HFFc6 (cell line): ENCODE data around the gene KCNG2. TPM values are rescaled to one million over a fixed set of nuclear protein-coding genes. Genes with fewer than 3 reads are reported as not detected.

ENCODE experiments used
- DNase-seq: peaks from one replicate; pipeline ENCODE4 v3.0.0-alpha.2; 2018
- H3K27ac Mint-ChIP-seq: 2 replicates; pipeline ENCODE4 v1.8.0; 2020; ENCODE audit warnings: mild to moderate bottlenecking, mixed read lengths
- H3K27me3 Mint-ChIP-seq: 2 replicates; pipeline ENCODE4 v1.8.0; 2021; ENCODE audit warnings: mild to moderate bottlenecking, moderate library complexity, mixed read lengths; ENCODE audit not compliant: insufficient read depth
- H3K36me3 Mint-ChIP-seq: 2 replicates; pipeline ENCODE4 v1.8.0; 2021; ENCODE audit warnings: low read depth, mixed read lengths
- H3K4me1 Mint-ChIP-seq: 2 replicates; pipeline ENCODE4 v1.8.0; 2020; ENCODE audit warnings: low read depth, mixed read lengths
- H3K4me3 Mint-ChIP-seq: 2 replicates; pipeline ENCODE4 v1.8.0; 2020; ENCODE audit warnings: mild to moderate bottlenecking, moderate library complexity, mixed read lengths
- H3K9me3 Mint-ChIP-seq: 2 replicates; pipeline ENCODE4 v1.8.0; 2020; ENCODE audit warnings: mild to moderate bottlenecking, mixed read lengths
- total RNA-seq, 6 experiments: library from RNA; stranded (reverse); fragmentation: NEBNext Ultra II Directional; extraction: Animal tissue kit (Norgen Biotek cat#: 25700); gene quantifications; 2 replicates in 1 of 6; 3 replicates in 5 of 6; pipeline ENCODE4 v1.2.3, GENCODE V29; 2021
- TF ChIP-seq, protein P1 (sequence below): fragments of 200-600 bp; sonication (generic); IDR thresholded peaks from 2 replicates; pipeline ENCODE4 v1.5.0; 2021; ENCODE audit warnings: antibody characterized with exemption, mild to moderate bottlenecking

KCNG2 gene
- total RNA-seq, 6 experiments from 2014 or later = not detected

GRCh38 chr18:79846936-79847557, 49.3 kb downstream of the KCNG2 start:
- Mint-ChIP-seq H3K4me3 (no peak overlapping the region), H3K27me3 (no peaks in the 10 kb centered on the region; the same call in 1 of the 2 replicates), H3K27ac (no peak overlapping the region), H3K9me3 (no peaks in the 10 kb centered on the region), H3K36me3 (no peaks in the 10 kb centered on the region), H3K4me1 (peaks cover 7% of the 10 kb centered on the region; the same call in 1 of the 2 replicates)
- TF ChIP-seq, protein P1, sequence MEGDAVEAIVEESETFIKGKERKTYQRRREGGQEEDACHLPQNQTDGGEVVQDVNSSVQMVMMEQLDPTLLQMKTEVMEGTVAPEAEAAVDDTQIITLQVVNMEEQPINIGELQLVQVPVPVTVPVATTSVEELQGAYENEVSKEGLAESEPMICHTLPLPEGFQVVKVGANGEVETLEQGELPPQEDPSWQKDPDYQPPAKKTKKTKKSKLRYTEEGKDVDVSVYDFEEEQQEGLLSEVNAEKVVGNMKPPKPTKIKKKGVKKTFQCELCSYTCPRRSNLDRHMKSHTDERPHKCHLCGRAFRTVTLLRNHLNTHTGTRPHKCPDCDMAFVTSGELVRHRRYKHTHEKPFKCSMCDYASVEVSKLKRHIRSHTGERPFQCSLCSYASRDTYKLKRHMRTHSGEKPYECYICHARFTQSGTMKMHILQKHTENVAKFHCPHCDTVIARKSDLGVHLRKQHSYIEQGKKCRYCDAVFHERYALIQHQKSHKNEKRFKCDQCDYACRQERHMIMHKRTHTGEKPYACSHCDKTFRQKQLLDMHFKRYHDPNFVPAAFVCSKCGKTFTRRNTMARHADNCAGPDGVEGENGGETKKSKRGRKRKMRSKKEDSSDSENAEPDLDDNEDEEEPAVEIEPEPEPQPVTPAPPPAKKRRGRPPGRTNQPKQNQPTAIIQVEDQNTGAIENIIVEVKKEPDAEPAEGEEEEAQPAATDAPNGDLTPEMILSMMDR = no peak
- no peak for DNase-seq

DNA sequence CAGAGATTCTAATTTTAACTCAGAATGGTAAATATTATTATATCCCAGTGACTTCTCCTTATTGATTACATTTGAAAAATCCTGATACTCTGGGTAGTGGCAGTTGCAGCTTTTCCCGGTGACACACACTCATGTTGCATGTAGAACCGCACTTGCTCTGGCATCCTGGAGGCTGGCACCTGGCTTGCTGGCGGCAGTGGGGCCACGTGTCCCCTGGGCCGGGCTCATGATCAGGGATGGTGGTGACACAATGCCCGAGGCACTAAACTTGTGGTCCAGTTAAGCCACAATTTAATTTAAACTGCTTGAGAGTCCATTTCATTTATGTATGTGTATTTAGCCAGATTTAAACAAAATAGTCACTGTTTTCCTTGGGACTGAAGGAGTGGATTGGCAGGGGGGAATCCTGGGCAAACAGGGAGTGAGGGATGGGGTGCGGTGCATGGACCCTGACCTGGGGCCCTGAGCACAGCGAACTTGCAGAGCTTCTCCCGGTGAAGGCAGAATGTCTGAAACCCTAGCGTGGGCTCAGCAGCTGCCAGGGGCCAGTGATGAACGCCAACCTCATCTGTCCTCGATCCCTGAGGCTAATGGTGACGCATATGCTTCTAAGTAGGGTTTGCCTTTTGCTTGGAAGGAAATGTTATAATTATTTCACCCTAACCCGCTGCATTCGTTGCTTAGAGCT, 50.0 kb downstream of the KCNG2 start:
- H3K27ac Mint-ChIP-seq = no peak overlapping the region
- no peaks in the 10 kb centered on the region; the same call in 1 of the 2 replicates for H3K9me3 Mint-ChIP-seq
- no peaks in the 10 kb centered on the region; the same call in 1 of the 2 replicates for H3K36me3 Mint-ChIP-seq
- DNase-seq = no peak
- TF ChIP-seq, protein P1 = no peak
- no peak overlapping the region for H3K4me3 Mint-ChIP-seq
- H3K4me1 Mint-ChIP-seq = peaks cover 7% of the 10 kb centered on the region; the same call in 1 of the 2 replicates
- no peaks in the 10 kb centered on the region for H3K27me3 Mint-ChIP-seq

- Mint-ChIP-seq H3K4me3 (no peak overlapping the region), H3K9me3 (peaks cover 5% of the 10 kb centered on the region; the same call in 1 of the 2 replicates), H3K27me3 (no peaks in the 10 kb centered on the region; the same call in 1 of the 2 replicates), H3K4me1 (peaks cover 7% of the 10 kb centered on the region; the same call in 1 of the 2 replicates), H3K36me3 (peaks cover 5% of the 10 kb centered on the region; the same call in 1 of the 2 replicates), H3K27ac (no peak overlapping the region)
- no peak for DNase-seq
- TF ChIP-seq, protein P1 = no peak
These were observed 50.5 kb downstream of the KCNG2 start for GRCh38 chr18:79848294-79848578.

- TF ChIP-seq, protein P1 = no peak
- peaks cover 6% of the 10 kb centered on the region; the same call in 1 of the 2 replicates for H3K36me3 Mint-ChIP-seq
- no peak overlapping the region for H3K27ac Mint-ChIP-seq
- peaks cover 7% of the 10 kb centered on the region; the same call in 1 of the 2 replicates for H3K4me1 Mint-ChIP-seq
- H3K27me3 Mint-ChIP-seq = peaks cover 2% of the 10 kb centered on the region
- no peak for DNase-seq
- peaks cover 6% of the 10 kb centered on the region; the same call in 1 of the 2 replicates for H3K9me3 Mint-ChIP-seq
- H3K4me3 Mint-ChIP-seq = no peak overlapping the region
These were observed 51.0 kb downstream of the KCNG2 start for GRCh38 chr18:79848579-79849327.

- Mint-ChIP-seq H3K27me3 (peaks cover 2% of the 10 kb centered on the region), H3K4me3 (no peak overlapping the region), H3K9me3 (peaks cover 6% of the 10 kb centered on the region; the same call in 1 of the 2 replicates), H3K4me1 (peaks cover 7% of the 10 kb centered on the region; the same call in 1 of the 2 replicates), H3K27ac (no peak overlapping the region), H3K36me3 (peaks cover 6% of the 10 kb centered on the region; the same call in 1 of the 2 replicates)
- TF ChIP-seq, protein P1 = no peak
- no peak for DNase-seq
These were observed 51.8 kb downstream of the KCNG2 start for GRCh38 chr18:79849328-79850207.
